ENCODE results near the gene FOXK1.

The FOXK1 gene

GRCh38 chr7:4681886-4682620 lies at the start of gene FOXK1:
TSS of gene FOXK1 (plus strand) at chr7:4682295. CDS start at chr7:4682309, 14 bp downstream.
- peak within 1 kb of the TSS; percentile 99 for H3K27ac ChIP-seq
- TF ChIP-seq CTCF (conservative IDR thresholded peaks at IDR 0.05; ENCODE audit: low read depth), result no peak
- ChIA-PET POLR2A (ENCODE audit: low non-redundant PET) (interaction anchor here (0.9 kb wide), 1 partner anchor 40 kb away, joined by 4 read pairs; no protein-coding TSS in a partner anchor), CTCF (interaction anchor here (0.6 kb wide), 1 partner anchor 40 kb away, joined by 4 read pairs; no protein-coding TSS in a partner anchor)
- peak; percentile 69 for DNase-seq (ENCODE audit: low spot score)

DNA sequence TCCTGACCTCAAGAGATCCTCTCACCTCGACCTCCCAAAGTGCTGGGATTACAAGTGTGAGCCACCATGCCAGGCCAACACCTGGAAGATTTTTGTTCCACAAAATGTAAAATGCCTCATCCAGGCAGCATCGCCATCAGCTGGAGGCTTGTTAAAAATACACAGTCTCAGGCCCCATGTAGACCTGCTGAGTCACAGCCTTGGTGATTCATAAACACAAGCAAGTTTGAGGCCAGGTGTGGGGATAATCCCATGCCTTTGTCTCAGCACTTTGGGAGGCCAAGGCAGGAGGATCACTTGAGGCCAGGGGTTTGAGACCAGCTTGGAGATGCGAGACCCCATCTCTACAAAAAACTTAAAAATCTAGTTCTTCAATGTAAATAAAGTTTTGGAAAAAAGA lies 49.1 kb upstream of the FOXK1 start:
- peak; percentile 54 for DNase-seq (ENCODE audit: low spot score)
- TF ChIP-seq CTCF (conservative IDR thresholded peaks at IDR 0.05; ENCODE audit: low read depth), result no peak
- peak overlapping the region; percentile 98 for H3K27ac ChIP-seq
- CTCF ChIA-PET, result interaction anchor here (1.0 kb wide), 1 partner anchor 21 kb away, joined by 4 read pairs; no protein-coding TSS in a partner anchor
- POLR2A ChIA-PET (ENCODE audit: low non-redundant PET), result no interaction called here

GRCh38 chr7:4634166-4634565 lies 47.9 kb upstream of the FOXK1 start:
- TF ChIP-seq CTCF (conservative IDR thresholded peaks at IDR 0.05; ENCODE audit: low read depth), result no peak
- H3K27ac ChIP-seq, result peak overlapping the region; percentile 98
- ChIA-PET POLR2A (ENCODE audit: low non-redundant PET) (interaction anchor here (0.7 kb wide), 1 partner anchor 56 kb away, joined by 8 read pairs; no protein-coding TSS in a partner anchor), CTCF (interaction anchor here (0.6 kb wide), 2 partner anchors 182 to 765 kb away, joined by 3 read pairs; no protein-coding TSS in a partner anchor)
- DNase-seq (ENCODE audit: low spot score), result no peak

DNA sequence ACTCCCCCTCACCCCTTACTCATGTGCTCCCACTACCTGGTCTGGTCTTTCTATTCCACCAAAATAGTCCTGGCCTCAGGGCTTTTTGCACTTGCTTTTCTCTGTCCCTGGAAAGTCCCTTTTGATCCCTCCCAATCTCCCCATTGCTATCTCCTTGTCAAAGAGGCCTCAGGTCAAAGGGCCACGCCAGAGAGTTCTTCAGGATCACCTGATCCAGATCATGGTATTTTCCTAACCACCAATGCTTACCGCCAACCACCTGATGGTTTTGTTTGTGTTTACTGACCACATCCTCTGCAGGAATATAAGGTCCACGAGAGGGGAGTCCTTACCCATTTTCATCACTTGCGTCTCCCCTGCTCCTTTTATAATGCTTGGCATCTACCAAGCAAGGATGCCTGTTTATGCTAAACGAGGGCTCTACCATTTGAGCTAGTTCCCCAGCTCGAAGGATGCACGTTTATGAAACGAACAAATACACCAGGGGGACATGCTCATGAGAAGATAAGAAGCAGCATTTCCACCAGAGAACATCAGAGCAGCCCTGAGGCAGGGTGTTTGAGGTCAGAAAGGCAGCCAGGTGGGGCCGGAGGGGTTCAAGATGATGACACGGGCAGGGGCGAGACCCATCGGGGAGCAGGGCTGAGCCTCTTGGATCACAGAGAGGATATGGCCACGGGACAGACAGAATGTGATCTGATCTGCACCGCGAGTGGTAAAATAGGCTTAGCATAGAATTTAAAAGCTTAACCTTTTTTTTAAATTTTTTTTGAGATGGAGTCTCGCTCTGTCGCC lies 43.1 kb upstream of the FOXK1 start:
- CTCF ChIA-PET, result no interaction called here
- POLR2A ChIA-PET (ENCODE audit: low non-redundant PET), result no interaction called here
- no peak overlapping the region for H3K27ac ChIP-seq
- no peak for TF ChIP-seq CTCF (conservative IDR thresholded peaks at IDR 0.05; ENCODE audit: low read depth)
- DNase-seq (ENCODE audit: low spot score), result no peak

GRCh38 chr7:4641091-4641666 lies 40.9 kb upstream of the FOXK1 start:
- no peak for DNase-seq (ENCODE audit: low spot score)
- TF ChIP-seq CTCF (conservative IDR thresholded peaks at IDR 0.05; ENCODE audit: low read depth), result no peak
- ChIA-PET POLR2A (ENCODE audit: low non-redundant PET) (interaction anchor here (0.6 to 1.2 kb wide), 5 partner anchors 9 to 44 kb away, joined by 3 to 5 read pairs (median 4); no protein-coding TSS in a partner anchor), CTCF (interaction anchor here (0.5 to 2.2 kb wide), 7 partner anchors 24 to 1839 kb away, joined by 3 to 10 read pairs (median 4); no protein-coding TSS in a partner anchor)
- peak overlapping the region; percentile 90 for H3K27ac ChIP-seq

All from RWPE1 (cell line).